CD4-positive, alpha-beta T cell (primary cell): ENCODE measurements around the gene CBARP. TPM values are rescaled to one million over a fixed set of nuclear protein-coding genes. Genes with fewer than 3 reads are reported as not detected.
"Not testable (repeated sequence)": the region's sequence is repeated elsewhere in the genome, so short reads cannot be mapped to it uniquely, and the experiment has no call there.

ENCODE experiments used
- ATAC-seq: fragments of 200-7000 bp; cut with Tn5 transposase; one replicate; pipeline ENCODE4 v1.10.0; 2022; ENCODE audit warnings: mild to moderate bottlenecking; ENCODE audit not compliant: poor library complexity
- CTCF ChIA-PET: fragments of 350-600 bp; sonication (Branson Sonifier 250); formaldehyde crosslinking; loops from one replicate; lab custom pipeline; 2021; ENCODE audit warnings: antibody characterized with exemption, inconsistent platforms; lab: Charles Lee
- POLR2A ChIA-PET: fragments of 350-600 bp; sonication (Branson Sonifier 250); formaldehyde crosslinking; loops from one replicate; lab custom pipeline; 2021; ENCODE audit warnings: antibody characterized with exemption, inconsistent platforms; lab: Charles Lee
- DNase-seq, 14 experiments: peaks; one replicate each; pipeline ENCODE4 v3.0.0-alpha.2; 2013 to 2020; ENCODE audit warnings: mixed read lengths in 2 of 14
- H3K27ac ChIP-seq, 2 donors: one replicate each; pipeline versions ENCODE4 v1.5.1 to v1.7.0; 2013; ENCODE audit warnings: low read length in 2 of 2, low read depth in 1 of 2, mild to moderate bottlenecking in 1 of 2
- H3K27me3 ChIP-seq, 2 experiments: 1 replicate in 1 of 2; 2 replicates in 1 of 2; pipeline versions ENCODE4 v1.6.1 to v1.7.0; 2013; ENCODE audit warnings: low read length in 2 of 2, control low read depth in 1 of 2, mild to moderate bottlenecking in 1 of 2, moderate library complexity in 1 of 2; ENCODE audit not compliant: insufficient read depth in 2 of 2, control insufficient read depth in 1 of 2
- H3K36me3 ChIP-seq: one replicate; pipeline ENCODE4 v1.6.1; 2013; ENCODE audit warnings: low read length, control low read depth; ENCODE audit not compliant: insufficient read depth
- H3K4me1 ChIP-seq: one replicate; pipeline ENCODE4 v1.6.1; 2013; ENCODE audit warnings: low read length, control low read depth; ENCODE audit not compliant: insufficient read depth
- H3K4me3 ChIP-seq: one replicate; pipeline ENCODE4 v1.5.1; 2013; ENCODE audit warnings: mild to moderate bottlenecking, low read length, moderate library complexity
- H3K9me3 ChIP-seq, 2 experiments: 1 replicate in 1 of 2; 2 replicates in 1 of 2; pipeline versions ENCODE4 v1.6.1 to v1.7.0; 2013; ENCODE audit warnings: low read length in 2 of 2, mild to moderate bottlenecking in 2 of 2, control low read depth in 1 of 2, moderate library complexity in 1 of 2; ENCODE audit not compliant: control insufficient read depth in 1 of 2, insufficient read depth in 1 of 2
- H3K27ac Mint-ChIP-seq: one replicate; pipeline ENCODE4 v1.8.0; 2020; ENCODE audit warnings: mixed read lengths
- H3K27me3 Mint-ChIP-seq: one replicate; pipeline ENCODE4 v1.8.0; 2021; ENCODE audit warnings: mixed read lengths
- H3K36me3 Mint-ChIP-seq: one replicate; pipeline ENCODE4 v1.8.0; 2021; ENCODE audit warnings: low read depth, mixed read lengths
- H3K4me1 Mint-ChIP-seq: one replicate; pipeline ENCODE4 v1.8.0; 2021; ENCODE audit warnings: low read depth, mixed read lengths
- H3K4me3 Mint-ChIP-seq: one replicate; pipeline ENCODE4 v1.8.0; 2020; ENCODE audit warnings: mild to moderate bottlenecking, mixed read lengths
- H3K9me3 Mint-ChIP-seq: one replicate; pipeline ENCODE4 v1.8.0; 2020; ENCODE audit warnings: mixed read lengths
- CTCF ChIP-seq: fragments of 200-600 bp; IDR thresholded peaks from one replicate; pipeline ENCODE4 v1.8.0; 2022; ENCODE audit warnings: antibody characterized with exemption, mild to moderate bottlenecking
- intact Hi-C, 2 experiments: fragments of 100-400 bp; cut with DNase I in 1 of 2; cut with micrococcal nuclease in 1 of 2; formaldehyde crosslinking; loops; one replicate each; pipeline versions ENCODE4 v1.15.1 to v1.9.0; 2023 to 2025; cut with DNase I, micrococcal nuclease
- total RNA-seq, 174 experiments: library from RNA in 2 of 174; stranded (reverse) in 2 of 174; gene quantifications; one replicate each; pipeline ENCODE4 v1.2.3 and lab custom pipeline; 2021 to 2026

The CBARP gene
- total RNA-seq, 2 experiments from 2014 or later, result 0.22 TPM; not detected in 1

- Histone ChIP-seq H3K36me3 (peaks cover 14% of the 10 kb centered on the region), H3K27me3 (no peaks in the 10 kb centered on the region), H3K4me3 (peak overlapping the region; percentile 88), H3K4me1 (peaks cover 79% of the 10 kb centered on the region), H3K9me3 (no peaks in the 10 kb centered on the region), H3K27ac (peak overlapping the region; percentile 1 to 52)
- H3K36me3 Mint-ChIP-seq, result peaks cover 17% of the 10 kb centered on the region
- H3K4me3 Mint-ChIP-seq, result peak overlapping the region; percentile 98
- no peaks in the 10 kb centered on the region for H3K27me3 Mint-ChIP-seq
- no peaks in the 10 kb centered on the region for H3K9me3 Mint-ChIP-seq
- peaks cover 35% of the 10 kb centered on the region for H3K4me1 Mint-ChIP-seq
- H3K27ac Mint-ChIP-seq, result peak overlapping the region; percentile 93
- CTCF ChIA-PET, result no interaction called here
- intact Hi-C loops, result no loop called here
- DNase-seq (peak in 9 of 14 experiments; percentile 14 to 67 (median 43)), ATAC-seq (no peak)
- POLR2A ChIA-PET, result interaction anchor here (0.8 to 0.9 kb wide), 2 partner anchors 9 to 10 kb away, joined by 3 to 5 read pairs; no protein-coding TSS in a partner anchor
- TF ChIP-seq CTCF, result no peak
Observed at GRCh38 chr19:1206864-1207450, 30.8 kb downstream of the CBARP start.

- H3K9me3 Mint-ChIP-seq, result no peaks in the 10 kb centered on the region
- TF ChIP-seq CTCF, result no peak
- POLR2A ChIA-PET, result interaction anchor here (0.8 to 0.9 kb wide), 2 partner anchors 10 to 11 kb away, joined by 3 to 5 read pairs; no protein-coding TSS in a partner anchor
- DNase-seq (peak in 2 of 14 experiments; percentile 35 to 50), ATAC-seq (no peak)
- Histone ChIP-seq H3K27ac (peak overlapping the region; percentile 1 to 52), H3K4me1 (peaks cover 73% of the 10 kb centered on the region), H3K4me3 (peak overlapping the region; percentile 88), H3K27me3 (no peaks in the 10 kb centered on the region), H3K9me3 (no peaks in the 10 kb centered on the region), H3K36me3 (peaks cover 8% of the 10 kb centered on the region)
- CTCF ChIA-PET, result no interaction called here
- H3K27me3 Mint-ChIP-seq, result no peaks in the 10 kb centered on the region
- peak overlapping the region; percentile 98 for H3K4me3 Mint-ChIP-seq
- H3K27ac Mint-ChIP-seq, result peak overlapping the region; percentile 93
- intact Hi-C loops, result no loop called here
- H3K36me3 Mint-ChIP-seq, result peaks cover 13% of the 10 kb centered on the region
- peaks cover 31% of the 10 kb centered on the region for H3K4me1 Mint-ChIP-seq
Observed at GRCh38 chr19:1206150-1206863, 31.5 kb downstream of the CBARP start.

- POLR2A ChIA-PET, result interaction anchor here (1.1 to 2.5 kb wide), 2 partner anchors 75 to 117 kb away, joined by 4 to 15 read pairs; no protein-coding TSS in a partner anchor
- H3K27ac Mint-ChIP-seq, result peak within 1 kb of the TSS; percentile 93
- peak within 1 kb of the TSS; percentile 98 for H3K4me3 Mint-ChIP-seq
- no peaks in the 10 kb centered on the region for H3K9me3 Mint-ChIP-seq
- Histone ChIP-seq H3K4me3 (peak within 1 kb of the TSS; percentile 88), H3K9me3 (no peaks in the 10 kb centered on the region), H3K27me3 (no peaks in the 10 kb centered on the region), H3K27ac (peak within 1 kb of the TSS; percentile 48 to 64), H3K36me3 (peaks cover 6% of the 10 kb centered on the region), H3K4me1 (peaks cover 67% of the 10 kb centered on the region)
- intact Hi-C loops, result no loop called here
- H3K36me3 Mint-ChIP-seq, result peaks cover 13% of the 10 kb centered on the region
- peaks cover 31% of the 10 kb centered on the region for H3K4me1 Mint-ChIP-seq
- TF ChIP-seq CTCF, result no peak
- ATAC-seq, result peak; percentile 92
- CTCF ChIA-PET, result interaction anchor here (2.6 kb wide), 1 partner anchor 92 kb away, joined by 9 read pairs; no protein-coding TSS in a partner anchor
- DNase-seq, result peak; percentile 98 to 100 (median 99)
- H3K27me3 Mint-ChIP-seq, result no peaks in the 10 kb centered on the region
Observed at GRCh38 chr19:1205114-1206099, 32.4 kb downstream of the CBARP start, which contains the start of gene STK11. STK11 (plus strand) TSS chr19:1205778; CDS start chr19:1206914, 1,136 bp downstream.

GRCh38 chr19:1200614-1201013, 37.2 kb downstream of the CBARP start:
- intact Hi-C loops, H3K27ac Mint-ChIP-seq, H3K36me3 Mint-ChIP-seq, H3K27ac ChIP-seq, H3K4me3 Mint-ChIP-seq, H3K27me3 ChIP-seq, H3K9me3 ChIP-seq, H3K36me3 ChIP-seq, H3K9me3 Mint-ChIP-seq, H3K27me3 Mint-ChIP-seq, ATAC-seq, DNase-seq, H3K4me3 ChIP-seq, POLR2A ChIA-PET: not testable (repeated sequence)
- H3K4me1 ChIP-seq, result peaks cover 25% of the 10 kb centered on the region
- H3K4me1 Mint-ChIP-seq, result peaks cover 14% of the 10 kb centered on the region
- CTCF ChIA-PET, result interaction anchor here (1.2 kb wide), 1 partner anchor 44 kb away, joined by 3 read pairs; no protein-coding TSS in a partner anchor
